ENCODE measurements around the gene GTF3C5. TPM values are rescaled to one million over a fixed set of nuclear protein-coding genes. Genes with fewer than 3 reads are reported as not detected.
"Not testable (repeated sequence)": the region's sequence is repeated elsewhere in the genome, so short reads cannot be mapped to it uniquely, and the experiment has no call there.

GTF3C5 gene
- total RNA-seq, 2 experiments from 2014 or later, result 49.0 to 52.4 TPM

- H3K9me3 ChIP-seq (ENCODE audit: control insufficient read depth in 1 of 2, insufficient read depth in 1 of 2, low read length in 2 of 2); H3K4me1 ChIP-seq (ENCODE audit: insufficient read depth, low read length); H3K27me3 ChIP-seq (ENCODE audit: control insufficient read depth in 1 of 2, insufficient read depth in 2 of 2, low read length in 2 of 2); H3K27ac Mint-ChIP-seq; H3K4me3 Mint-ChIP-seq; H3K9me3 Mint-ChIP-seq; intact Hi-C loops (cut with DNase I, micrococcal nuclease); POLR2A ChIA-PET; ATAC-seq (ENCODE audit: poor library complexity); H3K27me3 Mint-ChIP-seq; H3K4me3 ChIP-seq (ENCODE audit: low read length); H3K27ac ChIP-seq (ENCODE audit: low read depth in 1 of 2, low read length in 2 of 2): not testable (repeated sequence)
- peaks cover 51% of the 10 kb centered on the region for H3K36me3 Mint-ChIP-seq (ENCODE audit: low read depth)
- H3K36me3 ChIP-seq (ENCODE audit: insufficient read depth, low read length), result peaks cover 52% of the 10 kb centered on the region
- TF ChIP-seq, protein P1, sequence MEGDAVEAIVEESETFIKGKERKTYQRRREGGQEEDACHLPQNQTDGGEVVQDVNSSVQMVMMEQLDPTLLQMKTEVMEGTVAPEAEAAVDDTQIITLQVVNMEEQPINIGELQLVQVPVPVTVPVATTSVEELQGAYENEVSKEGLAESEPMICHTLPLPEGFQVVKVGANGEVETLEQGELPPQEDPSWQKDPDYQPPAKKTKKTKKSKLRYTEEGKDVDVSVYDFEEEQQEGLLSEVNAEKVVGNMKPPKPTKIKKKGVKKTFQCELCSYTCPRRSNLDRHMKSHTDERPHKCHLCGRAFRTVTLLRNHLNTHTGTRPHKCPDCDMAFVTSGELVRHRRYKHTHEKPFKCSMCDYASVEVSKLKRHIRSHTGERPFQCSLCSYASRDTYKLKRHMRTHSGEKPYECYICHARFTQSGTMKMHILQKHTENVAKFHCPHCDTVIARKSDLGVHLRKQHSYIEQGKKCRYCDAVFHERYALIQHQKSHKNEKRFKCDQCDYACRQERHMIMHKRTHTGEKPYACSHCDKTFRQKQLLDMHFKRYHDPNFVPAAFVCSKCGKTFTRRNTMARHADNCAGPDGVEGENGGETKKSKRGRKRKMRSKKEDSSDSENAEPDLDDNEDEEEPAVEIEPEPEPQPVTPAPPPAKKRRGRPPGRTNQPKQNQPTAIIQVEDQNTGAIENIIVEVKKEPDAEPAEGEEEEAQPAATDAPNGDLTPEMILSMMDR (IDR thresholded peaks at IDR 0.05), result peak; percentile 53
- CTCF ChIA-PET, result interaction anchor here (1.4 to 2.2 kb wide), 2 partner anchors 19 to 109 kb away, joined by 5 to 7 read pairs; no protein-coding TSS in a partner anchor
- peaks cover 19% of the 10 kb centered on the region for H3K4me1 Mint-ChIP-seq (ENCODE audit: low read depth)
- DNase-seq, result peak in 12 of 14 experiments; percentile 19 to 54 (median 38)
Observed at GRCh38 chr9:133040892-133041479, 10.2 kb downstream of the GTF3C5 start.

- Histone ChIP-seq H3K9me3 (ENCODE audit: control insufficient read depth in 1 of 2, insufficient read depth in 1 of 2, low read length in 2 of 2) (no peaks in the 10 kb centered on the region), H3K4me3 (ENCODE audit: low read length) (no peak overlapping the region), H3K36me3 (ENCODE audit: insufficient read depth, low read length) (peaks cover 56% of the 10 kb centered on the region), H3K27me3 (ENCODE audit: control insufficient read depth in 1 of 2, insufficient read depth in 2 of 2, low read length in 2 of 2) (no peaks in the 10 kb centered on the region), H3K4me1 (ENCODE audit: insufficient read depth, low read length) (no peaks in the 10 kb centered on the region), H3K27ac (ENCODE audit: low read depth in 1 of 2, low read length in 2 of 2) (no peak overlapping the region)
- ATAC-seq (ENCODE audit: poor library complexity), result no peak
- peaks cover 11% of the 10 kb centered on the region for H3K4me1 Mint-ChIP-seq (ENCODE audit: low read depth)
- TF ChIP-seq, protein P1 (IDR thresholded peaks at IDR 0.05), result no peak
- intact Hi-C loops (cut with DNase I, micrococcal nuclease), result no loop called here
- H3K4me3 Mint-ChIP-seq, result no peak overlapping the region
- no peak overlapping the region for H3K27ac Mint-ChIP-seq
- H3K36me3 Mint-ChIP-seq (ENCODE audit: low read depth), result peaks cover 58% of the 10 kb centered on the region
- POLR2A ChIA-PET, result no interaction called here
- H3K27me3 Mint-ChIP-seq, result no peaks in the 10 kb centered on the region
- CTCF ChIA-PET, result interaction anchor here (2.2 kb wide), 1 partner anchor 108 kb away, joined by 7 read pairs; no protein-coding TSS in a partner anchor
- no peak for DNase-seq
- no peaks in the 10 kb centered on the region for H3K9me3 Mint-ChIP-seq
Observed at GRCh38 chr9:133041958-133042357, 11.2 kb downstream of the GTF3C5 start.

- Histone ChIP-seq H3K9me3 (ENCODE audit: control insufficient read depth in 1 of 2, insufficient read depth in 1 of 2, low read length in 2 of 2) (no peaks in the 10 kb centered on the region), H3K4me1 (ENCODE audit: insufficient read depth, low read length) (no peaks in the 10 kb centered on the region), H3K36me3 (ENCODE audit: insufficient read depth, low read length) (peaks cover 59% of the 10 kb centered on the region), H3K27ac (ENCODE audit: low read depth in 1 of 2, low read length in 2 of 2) (no peak overlapping the region), H3K27me3 (ENCODE audit: control insufficient read depth in 1 of 2, insufficient read depth in 2 of 2, low read length in 2 of 2) (no peaks in the 10 kb centered on the region), H3K4me3 (ENCODE audit: low read length) (no peak overlapping the region)
- no peaks in the 10 kb centered on the region for H3K9me3 Mint-ChIP-seq
- peaks cover 60% of the 10 kb centered on the region for H3K36me3 Mint-ChIP-seq (ENCODE audit: low read depth)
- no peak overlapping the region for H3K27ac Mint-ChIP-seq
- intact Hi-C loops (cut with DNase I, micrococcal nuclease), result no loop called here
- TF ChIP-seq, protein P1 (IDR thresholded peaks at IDR 0.05), result no peak
- DNase-seq, result no peak
- no peak for ATAC-seq (ENCODE audit: poor library complexity)
- POLR2A ChIA-PET, result no interaction called here
- CTCF ChIA-PET, result no interaction called here
- H3K4me3 Mint-ChIP-seq, result no peak overlapping the region
- peaks cover 5% of the 10 kb centered on the region for H3K4me1 Mint-ChIP-seq (ENCODE audit: low read depth)
- H3K27me3 Mint-ChIP-seq, result no peaks in the 10 kb centered on the region
Observed at GRCh38 chr9:133042676-133043075, 11.9 kb downstream of the GTF3C5 start.
